Superior temporal gyrus (tissue), 1 donor: ENCODE data around the gene CXADR.

Experiments used
- DNase-seq: peaks from one replicate; pipeline ENCODE4 v3.0.0-alpha.2; 2016; ENCODE audit errors: extremely low spot score

The CXADR gene

DNA sequence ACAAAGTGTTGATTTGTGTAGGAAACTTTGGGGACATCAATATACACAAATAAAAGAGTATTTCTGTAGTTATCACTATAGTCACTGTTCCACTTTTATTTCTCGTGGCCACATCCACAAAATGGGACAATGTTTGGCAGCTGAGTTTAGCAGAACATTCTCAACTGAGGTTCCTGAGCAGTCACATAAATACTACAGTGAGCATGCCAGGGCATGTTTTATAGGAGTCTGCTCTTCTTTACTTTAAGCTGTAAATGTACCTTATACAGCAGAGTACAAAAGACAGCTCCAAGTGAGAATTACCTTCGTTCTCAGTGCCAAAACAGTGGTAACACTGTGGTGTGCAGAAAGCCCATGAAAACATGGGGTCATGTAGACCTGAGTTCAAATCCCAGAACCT lies 94.8 kb downstream of the CXADR start:
- DNase-seq: no peak

- DNase-seq: no peak
These were observed 96.8 kb downstream of the CXADR start for GRCh38 chr21:17609681-17610080.

DNA sequence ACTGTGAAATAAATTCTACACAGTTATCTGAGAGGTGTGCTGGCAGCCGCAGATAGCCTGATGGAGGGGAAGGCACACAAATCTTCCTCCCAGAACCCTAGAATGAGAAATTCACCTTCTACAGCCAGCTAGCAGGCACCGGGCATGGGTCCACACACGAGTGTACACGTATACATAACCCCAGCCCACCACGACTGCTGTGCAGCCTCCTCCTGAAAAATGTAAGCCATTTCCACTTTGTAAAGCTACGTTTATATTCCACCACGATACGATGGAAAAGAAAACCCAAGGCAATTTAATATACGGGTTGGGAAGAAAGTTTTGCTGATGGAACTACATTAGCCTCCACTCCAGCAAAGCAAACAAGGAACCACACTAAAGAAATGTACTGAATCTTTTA lies 98.1 kb downstream of the CXADR start:
- peak; percentile 49 for DNase-seq

GRCh38 chr21:17611414-17612022 lies 98.7 kb downstream of the CXADR start:
- DNase-seq: peak; percentile 73

GRCh38 chr21:17612023-17612564 lies 99.3 kb downstream of the CXADR start:
- DNase-seq: no peak

DNA sequence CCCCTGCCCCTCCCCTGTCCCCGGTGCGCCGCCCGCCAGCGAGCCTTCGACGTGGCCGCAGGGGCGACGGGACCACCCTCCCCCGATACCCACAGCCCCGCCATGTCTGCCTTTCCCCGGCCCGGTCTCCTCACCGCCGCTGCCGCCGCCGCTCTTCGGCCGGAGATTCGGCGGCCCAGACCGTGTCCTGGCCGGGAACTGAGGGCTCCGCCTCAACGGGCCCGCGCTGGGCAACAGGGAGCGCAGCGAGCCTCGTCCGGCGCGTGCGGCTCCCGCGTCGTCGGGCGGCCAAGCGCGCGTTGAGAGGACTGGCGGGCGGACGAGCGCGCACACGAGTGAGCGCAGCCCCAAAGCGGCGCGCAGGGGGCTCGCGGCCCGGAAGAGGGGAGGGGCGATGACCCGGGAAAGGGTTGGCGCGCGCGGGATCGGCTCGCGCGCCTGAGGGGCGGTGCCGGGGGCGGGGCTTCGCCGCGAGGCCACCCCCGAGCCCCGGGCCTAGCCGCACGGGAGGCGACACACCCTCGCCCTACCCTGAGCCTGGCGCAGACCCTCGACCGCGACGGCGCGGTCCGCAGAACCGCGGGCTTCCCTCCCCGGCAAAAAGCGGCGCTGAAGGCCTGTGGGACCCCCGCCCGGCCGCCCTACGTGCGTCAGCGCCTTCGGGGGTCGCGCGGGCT lies 99.9 kb downstream of the CXADR start, which contains the start of gene BTG3:
Gene BTG3 (minus strand): TSS at position 337 of the 677 bp plus-strand sequence. CDS start 3,757 bp downstream, outside the sequence.
- peak; percentile 76 for DNase-seq

DNA sequence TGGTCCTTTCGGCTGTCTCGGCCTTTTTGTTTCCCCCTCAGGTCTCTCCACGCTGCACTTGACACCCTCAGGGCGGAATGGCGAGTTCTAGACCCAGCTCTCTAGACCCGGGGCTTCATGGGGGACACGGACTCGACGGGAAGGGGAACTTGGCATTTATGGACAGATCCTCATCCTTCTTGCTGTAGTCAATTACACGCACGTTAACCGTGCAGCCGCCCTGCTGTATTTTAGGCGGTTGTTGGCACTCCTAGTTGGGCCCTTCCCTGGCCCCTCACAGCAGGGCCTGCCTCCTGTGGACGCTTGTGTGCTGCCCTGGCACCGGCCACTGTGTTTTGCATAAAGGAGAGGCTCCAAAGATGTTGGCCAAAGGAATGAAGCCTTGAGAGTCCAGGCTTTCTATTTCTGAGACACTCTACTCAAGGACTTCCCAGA lies 100.4 kb downstream of the CXADR start:
- peak; percentile 28 for DNase-seq

DNA sequence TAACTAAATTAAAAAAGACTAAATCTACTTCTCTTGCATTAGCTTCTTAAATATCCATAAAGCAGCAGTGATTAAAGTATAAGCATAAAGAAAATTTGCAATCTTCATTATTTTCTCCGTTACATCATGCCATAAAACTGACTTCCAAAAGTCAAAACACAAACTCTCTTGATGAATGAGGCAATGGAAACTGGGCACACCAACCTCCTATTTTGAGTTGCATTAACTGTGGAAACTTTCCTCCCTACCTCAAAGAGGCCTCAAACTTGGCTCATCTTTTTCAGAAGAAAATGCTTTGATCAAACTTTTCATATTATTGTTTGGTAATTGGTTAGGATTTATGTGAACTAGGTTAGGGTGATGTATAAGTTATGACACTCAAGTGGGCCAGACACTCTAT lies 104.0 kb downstream of the CXADR start:
- DNase-seq: no peak

DNA sequence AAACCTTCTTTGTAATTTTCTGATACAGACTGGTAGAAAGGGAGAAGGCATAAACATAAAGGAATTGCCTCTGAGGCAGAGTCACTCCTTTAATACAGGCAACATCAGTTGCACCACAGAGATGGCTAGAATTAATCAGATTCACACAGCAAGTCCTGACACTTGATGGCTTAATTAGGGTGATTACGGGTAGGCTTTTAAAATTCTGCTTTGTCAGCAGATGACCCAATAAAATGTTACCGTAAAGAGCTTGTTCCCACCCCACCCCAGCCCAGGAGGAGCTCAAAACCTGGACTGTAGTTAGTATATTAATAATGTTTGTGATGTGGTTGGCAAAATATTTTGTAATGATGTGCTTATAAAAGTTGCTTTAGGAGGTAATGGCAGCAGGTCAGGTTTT lies 109.2 kb downstream of the CXADR start:
- no peak for DNase-seq

- DNase-seq: peak; percentile 39
These were observed 118.4 kb downstream of the CXADR start for GRCh38 chr21:17631195-17631594.

GRCh38 chr21:17636711-17637110 lies 123.9 kb downstream of the CXADR start:
- DNase-seq: no peak

- DNase-seq: no peak
These were observed 128.0 kb downstream of the CXADR start for GRCh38 chr21:17640821-17641220.
